DMS53 (cell line): Measurements from ENCODE around the gene CYLC1.
A peak's percentile ranks its signal among the peaks of the same experiment; 100 is the strongest.

ENCODE experiments used
- DNase-seq: peaks from one replicate; lab custom pipeline; 2025; lab: John Stamatoyannopoulos, UW

The CYLC1 gene

GRCh38 chrX:83860846-83861245, at the start of gene CYLC1:
CYLC1 (plus strand) TSS chrX:83861146; CDS start chrX:83861183, 37 bp downstream.
- DNase-seq: no peak

- peak; percentile 82 for DNase-seq
Observed at GRCh38 chrX:83819304-83819703, 41.6 kb upstream of the CYLC1 start.

GRCh38 chrX:83829874-83830273, 31.1 kb upstream of the CYLC1 start:
- DNase-seq: peak; percentile 33

DNA sequence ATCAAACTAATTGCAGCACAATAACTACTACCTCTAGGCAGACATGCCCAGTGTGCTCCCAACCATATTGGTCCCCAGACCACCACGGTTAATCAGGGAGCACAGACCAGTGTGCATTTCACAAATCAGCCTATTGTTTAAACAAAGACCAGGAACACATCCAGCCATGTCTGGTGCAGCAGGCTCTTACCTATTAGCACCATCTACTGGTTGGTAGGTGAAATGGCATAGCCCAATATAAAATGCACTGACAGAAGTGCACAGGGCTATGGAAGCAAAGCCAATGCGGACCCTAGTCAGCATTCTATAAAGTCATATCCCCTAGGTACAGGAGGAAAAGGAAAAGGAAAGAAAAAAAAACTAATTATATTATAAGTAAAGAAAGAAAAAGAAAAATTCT, 15.5 kb upstream of the CYLC1 start:
- DNase-seq: peak; percentile 78

- no peak for DNase-seq
Observed at GRCh38 chrX:83847339-83847738, 13.6 kb upstream of the CYLC1 start.

GRCh38 chrX:83888585-83888984, 27.6 kb downstream of the CYLC1 start:
- DNase-seq: no peak

DNA sequence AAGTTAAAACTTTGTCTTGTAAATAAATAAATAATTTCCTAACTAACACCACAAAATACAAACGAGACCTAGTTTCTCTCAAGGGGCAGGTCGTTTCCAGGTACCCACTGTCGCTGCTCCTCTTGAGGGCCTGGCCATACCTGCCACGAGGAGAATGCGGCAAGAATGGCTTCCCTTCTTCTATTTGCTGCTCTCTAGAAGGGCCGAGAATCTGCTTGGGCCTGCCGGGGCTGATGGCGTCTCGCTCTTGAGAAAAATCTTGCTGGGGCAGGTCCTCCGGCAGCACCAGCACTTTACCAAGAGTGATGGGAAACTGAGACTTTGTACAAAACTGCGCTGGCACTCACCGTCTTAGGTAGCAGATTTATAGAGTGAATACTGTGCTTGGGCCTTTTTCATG, 31.5 kb downstream of the CYLC1 start:
- no peak for DNase-seq

- no peak for DNase-seq
Observed at GRCh38 chrX:83906921-83907320, 46.0 kb downstream of the CYLC1 start.

DNA sequence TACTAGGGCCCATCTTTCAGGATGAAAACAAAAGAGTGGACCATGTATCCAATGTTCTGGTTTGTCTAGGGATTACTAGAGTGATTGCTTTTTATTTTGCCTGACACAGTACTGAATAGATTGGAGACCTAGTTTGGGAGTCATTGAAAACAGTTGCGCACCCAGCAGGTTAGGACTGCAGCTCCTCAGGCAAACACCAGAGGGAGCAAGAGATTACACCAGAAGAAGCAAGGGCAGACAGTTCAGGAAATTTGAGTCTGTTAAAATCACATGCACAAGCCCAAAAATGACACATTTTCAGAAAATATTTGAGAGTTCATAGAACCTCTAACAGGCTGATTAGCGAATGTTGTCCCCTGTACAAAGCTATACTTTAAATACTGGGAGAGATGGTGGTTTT, 55.6 kb downstream of the CYLC1 start:
- peak; percentile 58 for DNase-seq

DNA sequence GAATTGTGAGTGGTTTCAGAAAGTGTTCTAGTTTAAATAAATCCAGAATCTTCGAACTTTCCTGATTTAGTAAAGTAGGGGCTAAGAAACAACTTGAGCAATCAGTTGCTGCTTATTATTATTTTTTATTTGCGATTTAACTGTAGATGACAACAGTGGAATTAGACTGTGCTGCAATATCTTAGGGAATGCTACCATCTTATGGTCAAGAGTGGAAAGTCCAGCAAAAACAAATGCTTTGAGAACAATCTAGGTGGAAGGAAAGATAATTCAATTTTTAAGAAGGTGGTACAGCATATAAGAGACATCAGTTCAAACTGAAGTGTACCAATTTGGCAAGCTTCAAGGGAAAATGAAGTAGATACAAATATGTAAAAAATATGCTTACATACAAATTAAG, 73.3 kb downstream of the CYLC1 start:
- peak; percentile 25 for DNase-seq
